NCI-H748 (cell line): Measurements from ENCODE around the gene MGAT4A.
A peak's percentile ranks its signal among the peaks of the same experiment; 100 is the strongest.
"Not testable (repeated sequence)": the region's sequence is repeated elsewhere in the genome, so short reads cannot be mapped to it uniquely, and the experiment has no call there.

ENCODE experiments used
- DNase-seq: peaks from one replicate; lab custom pipeline; 2025; ENCODE audit not compliant: unreplicated experiment; lab: John Stamatoyannopoulos, UW

MGAT4A gene

DNA sequence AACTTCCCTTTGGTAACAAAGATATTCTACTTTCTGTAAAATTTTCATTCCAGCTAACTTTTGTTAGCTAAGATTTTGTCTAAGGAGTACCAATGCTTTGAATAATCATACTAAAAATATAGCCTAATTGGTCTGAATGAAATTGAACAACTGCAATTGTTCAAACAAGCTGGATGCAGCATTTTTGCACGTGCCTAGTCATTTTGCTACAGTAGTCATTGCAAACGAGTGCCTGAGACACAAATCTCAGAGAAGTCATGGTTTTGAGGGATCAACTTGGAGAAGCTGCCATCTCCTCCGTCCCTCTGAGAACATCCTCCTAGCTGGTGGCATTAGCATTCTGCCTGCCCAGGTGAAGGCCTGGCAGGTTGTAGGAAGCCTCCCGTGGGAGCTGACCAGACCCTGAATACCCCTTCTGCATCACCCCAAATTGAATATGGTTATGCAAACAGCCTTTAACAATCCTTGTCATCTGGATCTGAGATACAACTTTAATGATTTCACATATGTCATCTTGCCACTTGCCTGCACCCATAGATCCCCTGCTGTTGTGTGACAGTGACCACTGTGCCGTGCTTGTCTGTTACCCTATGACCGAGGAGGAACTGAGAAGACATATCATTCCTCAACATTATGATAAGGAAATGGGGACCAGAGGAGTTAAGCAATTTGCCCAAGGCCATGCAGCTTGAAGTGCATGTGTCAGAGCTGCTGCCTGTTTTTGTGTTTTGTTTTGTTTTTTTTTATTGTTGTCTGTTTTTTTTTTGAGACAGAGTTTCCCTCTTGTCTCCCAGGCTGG, 29.1 kb upstream of the MGAT4A start:
- no peak for DNase-seq

DNA sequence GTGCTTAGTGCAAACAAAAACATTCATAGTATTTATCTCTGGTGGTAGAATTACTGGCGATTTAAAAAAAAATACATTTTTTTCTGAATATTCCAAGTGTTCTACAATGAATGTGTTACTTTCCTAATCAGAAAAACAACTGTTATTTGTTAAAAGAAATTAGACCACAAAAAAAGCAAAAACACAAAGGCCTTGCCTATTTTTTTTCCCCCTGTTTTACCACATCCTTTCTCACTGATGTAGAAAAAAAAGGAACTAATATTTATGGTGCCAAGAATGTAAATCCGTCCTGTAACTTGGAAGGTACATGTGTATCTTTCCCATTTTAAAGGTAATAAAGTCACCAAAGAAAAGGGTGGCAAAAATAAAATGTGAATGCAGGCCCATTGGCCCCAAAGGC, 28.4 kb upstream of the MGAT4A start:
- DNase-seq = no peak

DNA sequence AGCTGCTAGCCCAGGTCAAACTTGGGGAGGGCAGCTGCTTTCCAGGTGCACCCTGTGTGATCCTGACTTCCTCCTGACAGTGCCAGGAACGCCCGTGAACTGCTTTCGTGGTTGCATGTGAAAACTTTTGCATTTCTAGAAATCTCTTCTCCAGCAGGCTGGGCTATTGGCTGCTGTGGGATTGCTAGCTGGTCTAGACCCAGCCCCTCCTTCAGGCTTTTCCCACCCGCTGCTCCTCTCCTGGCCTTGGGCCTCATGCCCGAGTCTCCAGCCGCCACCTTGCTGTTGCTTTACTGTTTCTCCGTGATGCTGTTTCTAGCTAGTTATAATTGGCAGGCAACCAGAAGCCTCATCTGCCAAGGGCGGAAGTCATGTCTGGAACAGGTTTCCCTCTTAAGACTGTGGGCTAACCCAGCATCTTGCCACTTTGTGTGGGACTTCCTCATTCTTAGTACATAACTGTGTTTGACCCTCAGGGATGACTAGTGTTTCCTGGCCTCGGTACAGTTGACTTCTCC, 27.0 kb upstream of the MGAT4A start:
- no peak for DNase-seq

DNA sequence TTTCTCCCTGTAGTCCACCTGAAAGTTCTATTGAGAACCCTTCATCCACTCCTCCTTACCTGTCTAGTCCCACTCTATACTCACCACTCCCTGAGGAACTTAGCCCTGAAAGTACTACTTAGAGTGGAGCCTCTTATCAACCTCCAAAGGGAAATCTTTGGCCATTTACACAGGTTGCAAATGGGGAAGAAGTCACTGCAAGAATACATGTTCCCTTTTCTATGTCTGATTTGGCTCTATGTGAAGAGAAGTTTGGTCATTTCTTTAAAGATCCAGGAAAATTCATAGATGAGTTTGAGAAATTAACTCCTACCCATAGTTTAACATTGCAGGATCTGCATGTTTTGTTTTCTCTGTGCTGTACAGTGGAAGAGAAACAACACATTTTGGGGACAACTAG, 22.9 kb upstream of the MGAT4A start:
- DNase-seq = no peak

DNA sequence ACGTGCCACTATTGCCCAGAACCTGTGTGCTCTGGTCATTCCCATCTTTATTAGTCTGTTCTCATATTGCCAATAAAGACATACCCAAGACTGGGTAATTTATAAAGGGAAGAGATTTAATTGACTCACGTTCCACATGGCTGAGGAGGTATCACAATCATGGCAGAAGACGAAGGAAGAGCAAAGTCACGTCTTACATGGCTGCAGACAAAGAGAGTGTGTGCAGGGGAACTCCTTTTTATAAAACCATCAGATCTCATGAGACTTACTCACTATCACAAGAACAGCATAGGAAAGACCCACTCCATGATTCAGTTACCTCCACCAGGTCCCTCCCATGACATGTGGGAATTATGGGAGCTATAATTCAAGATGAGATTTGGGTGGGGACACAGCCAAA, 21.8 kb upstream of the MGAT4A start:
- DNase-seq = not testable (repeated sequence)

DNA sequence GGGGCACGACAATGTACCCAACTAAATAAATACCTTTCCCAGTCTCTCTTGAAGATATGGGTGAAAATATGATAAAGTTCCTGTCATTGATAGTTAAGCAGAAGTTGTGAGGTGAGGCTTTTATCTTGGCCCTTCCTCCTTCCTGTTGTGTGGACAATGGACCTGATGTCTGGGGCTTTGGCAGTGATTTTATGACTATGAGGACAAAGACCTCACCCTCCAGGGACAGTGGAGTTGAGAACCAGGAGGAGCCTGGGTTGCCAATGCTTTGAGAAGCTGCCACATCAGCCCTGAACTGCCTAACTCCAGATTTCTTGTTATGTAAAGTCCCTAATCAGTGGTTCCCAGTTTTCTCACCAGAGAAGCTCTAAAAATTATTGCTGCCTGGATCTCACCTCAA, 20.8 kb upstream of the MGAT4A start:
- no peak for DNase-seq

DNA sequence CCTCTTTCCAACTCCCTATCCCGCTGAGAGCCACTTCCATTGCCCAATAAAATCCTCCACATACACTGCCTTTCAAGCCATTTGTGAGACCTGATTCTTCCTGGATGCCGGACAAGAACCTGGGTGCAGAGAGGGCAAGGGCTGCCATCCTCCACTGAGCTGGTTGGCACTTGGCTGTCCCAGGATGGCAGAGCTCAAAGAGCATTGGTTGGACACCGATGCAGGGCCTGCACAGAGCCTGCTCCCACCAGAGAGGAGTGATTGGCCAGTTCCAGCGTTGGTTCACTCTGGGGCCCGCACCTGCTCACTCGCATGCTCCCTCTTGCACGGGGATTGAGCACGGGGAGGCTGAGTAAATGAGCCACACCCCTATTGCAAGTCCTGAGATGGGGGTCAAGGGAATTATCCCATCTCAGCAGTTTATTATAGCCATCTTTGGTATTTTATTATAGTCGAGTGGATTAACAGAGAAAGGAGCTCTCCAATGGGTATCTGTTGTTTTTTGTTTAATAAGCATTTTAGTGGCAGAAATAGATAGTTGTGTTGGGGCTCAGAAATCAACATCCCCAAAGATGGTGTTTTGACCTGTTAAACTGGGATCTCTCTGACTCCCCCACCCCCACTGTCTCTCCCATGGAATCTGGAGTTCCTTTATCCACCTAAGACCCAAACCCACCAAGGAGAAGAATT, 19.8 kb upstream of the MGAT4A start:
- DNase-seq = no peak

DNA sequence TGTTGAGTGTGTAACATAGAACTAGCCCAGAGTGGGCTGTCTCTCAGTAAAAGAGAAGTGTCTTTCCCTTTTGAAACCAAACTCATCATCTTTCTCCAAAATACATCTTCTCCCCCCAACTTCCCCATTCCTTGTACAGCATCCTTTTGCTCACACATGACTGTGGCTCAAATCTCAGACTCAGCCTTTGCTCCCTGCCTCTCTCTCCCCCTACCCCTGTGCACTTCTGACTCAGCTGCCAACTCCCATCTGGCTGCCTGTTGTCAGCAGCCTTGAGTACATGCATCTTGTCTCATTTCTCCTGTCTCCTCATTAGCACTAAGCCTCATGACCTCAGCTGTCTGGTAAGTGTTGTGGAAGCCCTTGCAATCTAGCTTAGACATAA, 18.1 kb upstream of the MGAT4A start:
- no peak for DNase-seq

DNA sequence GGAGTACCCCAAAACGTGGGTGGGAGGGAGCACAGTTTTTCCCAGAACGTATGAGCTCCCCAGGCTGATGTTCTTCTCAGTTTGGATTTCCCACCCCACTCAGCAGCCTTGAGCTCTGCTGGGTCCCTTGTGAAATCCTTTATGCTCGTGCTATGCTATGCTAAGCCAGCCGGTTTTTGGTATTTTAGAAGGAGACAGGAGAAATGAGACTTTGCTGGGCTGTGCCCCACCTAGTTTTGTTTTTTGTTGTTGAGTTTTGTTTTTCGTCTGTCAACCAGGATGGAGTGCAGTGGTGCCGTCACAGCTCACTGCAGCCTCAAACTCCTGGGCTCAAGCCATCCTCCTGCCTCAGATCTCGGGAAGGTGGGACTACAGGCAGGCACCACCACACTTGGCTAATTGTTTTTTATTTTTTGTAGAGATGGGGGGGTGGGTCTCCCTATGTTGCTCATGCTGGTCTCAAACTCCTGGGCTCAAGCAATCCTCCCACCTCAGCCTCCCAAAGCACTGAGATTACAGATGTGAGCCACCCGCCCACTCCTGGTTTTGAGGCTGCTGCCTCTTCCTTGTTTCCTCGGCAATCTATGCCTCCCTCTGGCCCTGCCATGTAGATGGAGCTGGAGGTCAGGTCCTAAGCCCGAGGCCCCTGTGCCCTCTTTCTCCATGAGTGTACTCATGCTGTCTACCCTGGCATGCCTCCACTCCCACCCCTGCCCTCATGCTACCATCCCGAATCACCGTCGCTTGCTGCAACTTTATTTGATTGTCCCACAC, 17.5 kb upstream of the MGAT4A start:
- DNase-seq = no peak

DNA sequence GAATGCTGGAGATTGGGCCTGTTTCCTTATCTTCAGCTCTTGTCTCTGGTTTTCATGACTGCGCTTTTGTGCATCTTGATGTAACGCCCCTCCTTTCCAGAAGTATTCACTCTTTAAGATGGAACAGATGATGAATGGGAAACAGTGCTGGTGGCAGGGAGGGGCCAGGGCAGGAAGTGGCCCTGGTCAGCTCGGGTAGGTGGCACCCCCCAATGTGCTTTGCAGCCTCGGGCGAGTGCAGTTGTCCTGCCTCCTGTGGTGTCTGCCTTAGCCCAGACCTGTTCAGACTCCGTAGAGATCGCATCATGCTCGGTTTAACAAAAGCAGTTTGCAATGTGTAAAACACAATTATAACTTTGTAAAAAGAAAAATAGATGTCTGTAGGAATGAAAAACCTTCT, 17.0 kb upstream of the MGAT4A start:
- DNase-seq = no peak

DNA sequence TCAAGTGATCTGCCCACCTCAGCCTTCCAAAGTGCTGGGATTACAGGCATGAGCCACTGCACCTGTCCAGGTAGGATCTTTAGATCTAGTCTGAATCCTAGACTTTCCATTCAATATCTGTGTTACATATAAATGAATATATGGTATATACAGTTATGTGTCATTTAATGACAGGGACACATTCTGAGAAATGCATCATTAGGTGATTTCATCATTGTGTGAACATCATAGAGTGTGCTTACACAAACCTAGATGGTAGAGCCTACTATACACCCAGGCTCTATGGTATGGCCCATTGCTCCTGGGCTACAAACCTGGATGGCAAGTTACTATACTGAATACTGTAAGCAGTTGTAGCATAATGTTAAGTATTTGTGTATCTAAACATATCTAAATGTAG, 15.5 kb upstream of the MGAT4A start:
- DNase-seq = no peak

DNA sequence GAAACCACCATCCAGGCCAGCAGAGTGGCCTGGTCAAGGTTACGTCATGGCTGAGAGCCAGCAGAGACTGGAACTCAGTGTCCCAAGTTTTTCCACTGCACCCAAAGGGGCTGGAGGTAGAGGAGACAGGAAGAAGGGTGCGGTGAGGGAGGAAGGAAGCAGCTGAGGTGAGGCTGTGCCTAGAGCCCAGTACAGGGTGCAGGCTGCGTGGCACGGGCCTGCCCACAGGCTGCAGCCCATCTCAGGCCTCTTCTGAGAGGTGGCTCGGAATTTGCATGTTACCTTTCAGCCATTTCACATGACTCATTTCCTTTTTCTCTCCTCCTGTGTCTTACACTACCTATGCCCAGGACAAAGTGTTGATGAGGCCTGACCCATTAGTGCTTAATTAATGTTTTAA, 13.7 kb upstream of the MGAT4A start:
- DNase-seq = no peak

DNA sequence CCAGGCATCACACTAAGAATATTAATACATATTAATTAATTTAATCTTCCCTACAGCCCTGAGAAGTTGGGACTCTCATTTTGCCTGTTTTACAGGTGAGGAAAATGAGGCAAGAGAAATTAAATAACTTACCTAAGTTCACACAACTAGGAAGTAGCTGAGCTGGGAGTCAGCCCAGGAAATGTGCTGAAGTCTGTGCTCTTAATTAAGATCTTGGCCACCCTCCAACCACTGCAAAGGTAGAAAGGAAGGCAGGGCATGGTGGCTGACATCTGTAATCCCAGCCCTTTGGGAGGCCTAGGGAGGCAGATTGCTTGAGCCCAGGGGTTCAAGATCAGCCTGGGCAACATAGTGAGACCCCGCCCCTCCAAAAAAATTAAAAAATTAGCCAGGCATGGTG, 12.9 kb upstream of the MGAT4A start:
- no peak for DNase-seq

DNA sequence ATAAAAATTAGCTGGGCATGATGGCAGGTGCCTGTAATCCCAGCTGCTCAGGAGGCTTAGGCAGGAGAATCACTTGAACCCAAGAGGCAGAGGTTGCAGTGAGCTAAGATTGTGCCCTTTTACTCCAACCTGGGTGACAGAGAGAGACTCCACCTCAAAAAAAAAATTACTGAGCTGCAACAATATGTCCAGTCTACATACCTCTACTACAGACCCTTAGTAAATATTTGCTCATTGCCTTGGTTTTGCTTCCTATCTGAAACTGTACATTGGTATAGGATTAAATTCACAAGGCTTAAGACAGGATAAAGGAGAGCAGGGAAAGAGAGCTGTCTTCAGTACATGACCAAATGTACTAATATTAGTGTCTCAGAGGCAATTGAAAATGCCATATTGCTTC, 8.1 kb upstream of the MGAT4A start:
- no peak for DNase-seq

DNA sequence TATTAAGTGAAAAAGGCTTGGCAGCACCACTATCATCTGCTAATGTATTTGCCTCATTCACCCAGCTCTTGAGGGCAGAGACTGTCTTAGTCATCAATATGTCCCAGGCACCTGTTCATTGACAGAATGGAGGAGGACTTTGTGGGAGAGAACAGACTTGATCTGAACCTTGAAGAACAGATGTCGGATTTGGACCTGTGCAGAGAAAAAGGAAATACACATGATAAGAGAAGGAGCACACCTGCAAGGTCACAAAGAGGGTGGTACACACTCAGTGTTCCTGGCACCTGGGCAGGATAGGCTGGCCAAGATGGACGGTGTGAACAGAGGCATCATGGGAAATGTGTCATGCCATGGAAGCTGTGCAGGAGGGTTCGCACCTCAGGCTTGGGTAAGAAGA, 7.4 kb upstream of the MGAT4A start:
- no peak for DNase-seq

DNA sequence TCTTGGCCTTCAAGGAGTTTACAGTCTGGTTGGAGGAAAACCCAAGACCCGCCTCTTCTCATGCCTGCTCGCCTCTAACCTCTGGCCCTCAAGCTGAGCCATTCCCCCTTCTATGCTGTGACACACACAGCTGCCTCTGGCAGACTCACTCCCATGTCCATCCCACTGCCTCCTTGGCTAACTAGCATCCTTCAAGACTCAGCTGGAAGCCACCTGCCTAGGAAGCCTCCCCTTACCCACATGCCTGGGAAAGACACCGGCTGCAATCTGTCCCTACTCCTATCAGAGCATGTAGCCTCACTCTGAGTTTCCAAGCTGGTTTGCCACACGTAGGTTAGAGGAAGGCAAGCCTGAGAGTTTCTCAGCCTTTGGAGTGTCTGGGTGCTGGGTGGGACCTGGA, 6.9 kb upstream of the MGAT4A start:
- DNase-seq = no peak

DNA sequence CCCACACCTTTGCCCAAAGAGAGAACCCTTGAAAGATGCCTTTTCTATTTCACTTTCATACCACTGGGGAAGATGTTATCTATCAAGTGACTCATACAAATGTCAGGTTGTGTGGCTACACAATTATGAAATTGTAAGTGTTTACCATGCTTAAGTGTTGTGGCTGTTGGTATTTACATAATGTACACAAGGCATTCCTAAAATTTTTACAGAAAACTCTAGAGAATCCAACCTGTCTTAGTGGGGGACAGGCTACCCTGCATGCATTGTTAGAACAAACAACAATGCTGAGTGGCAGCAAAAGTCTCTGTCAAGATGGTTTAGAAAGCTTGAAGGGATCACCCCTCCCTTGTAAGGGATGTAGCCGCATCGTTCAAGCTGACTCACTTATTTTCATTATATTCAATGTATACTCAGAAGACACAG, 5.5 kb upstream of the MGAT4A start:
- no peak for DNase-seq

DNA sequence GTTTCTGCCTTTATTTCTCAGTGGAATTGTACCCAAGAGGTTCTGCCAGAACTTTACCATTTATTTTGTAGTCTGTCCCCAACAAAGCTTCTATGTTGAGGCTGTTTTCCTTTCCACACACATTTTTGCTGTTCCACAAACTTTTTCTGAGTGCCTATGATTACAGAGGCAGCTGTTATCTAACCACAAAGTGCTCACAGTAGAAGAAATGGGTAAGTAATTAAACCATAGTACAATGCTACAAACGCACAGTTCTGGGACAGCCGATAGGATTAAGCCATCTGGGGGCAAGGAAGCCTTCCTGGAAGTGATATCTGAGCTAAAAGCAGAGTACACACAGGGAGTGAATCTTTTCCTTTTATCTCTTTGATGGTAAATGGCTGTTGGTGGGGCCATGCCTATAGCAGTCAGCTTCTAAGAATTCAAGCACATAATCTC, 3.9 kb upstream of the MGAT4A start:
- no peak for DNase-seq

DNA sequence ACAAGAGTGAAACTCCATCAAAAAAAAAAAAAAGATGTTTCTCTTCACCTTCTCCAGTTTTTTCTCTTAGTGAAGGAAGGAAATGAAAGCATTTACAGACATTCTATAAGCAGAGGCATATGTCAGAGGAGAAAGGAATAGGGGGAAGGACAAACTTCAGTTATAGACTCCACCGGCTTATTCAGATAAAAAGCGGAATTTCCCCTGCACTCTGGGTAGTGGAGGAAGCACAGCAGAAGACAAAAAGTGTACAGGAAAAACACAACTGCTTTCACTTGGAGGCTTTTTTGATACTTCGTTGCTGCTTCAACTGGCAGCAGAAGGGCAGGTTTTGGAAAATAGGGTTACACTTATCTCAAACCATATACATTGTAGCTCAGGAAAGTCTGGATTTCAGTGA, 3.2 kb upstream of the MGAT4A start:
- no peak for DNase-seq

DNA sequence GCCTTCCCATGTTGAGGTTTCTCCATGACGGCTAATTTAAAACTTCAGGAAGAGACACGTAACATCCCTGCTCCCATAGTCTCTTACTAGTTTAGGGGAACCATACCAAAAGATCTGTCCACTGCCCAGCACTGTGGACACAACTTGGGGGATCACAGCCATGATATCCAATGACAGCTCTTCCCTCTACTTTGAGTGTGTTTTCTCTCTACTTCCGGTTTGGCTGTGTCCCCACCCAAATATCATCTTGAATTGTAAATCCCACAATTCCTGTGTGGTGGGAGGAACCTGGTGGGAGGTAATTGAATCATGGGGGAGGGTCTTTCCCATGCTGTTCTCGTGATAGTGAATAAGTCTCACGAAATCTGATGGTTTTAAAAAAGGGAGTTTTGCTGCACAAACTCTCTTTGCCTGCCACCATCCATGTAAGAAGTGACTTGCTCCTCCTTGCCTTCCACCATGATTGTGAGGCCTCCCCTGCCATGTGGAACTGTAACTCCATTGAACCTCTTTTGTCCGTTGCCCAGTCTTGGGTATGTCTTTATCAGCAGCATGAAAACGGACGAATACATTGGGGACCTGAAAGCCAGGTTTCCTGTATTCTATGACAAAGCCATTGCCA, 1.6 kb upstream of the MGAT4A start:
- DNase-seq = no peak

DNA sequence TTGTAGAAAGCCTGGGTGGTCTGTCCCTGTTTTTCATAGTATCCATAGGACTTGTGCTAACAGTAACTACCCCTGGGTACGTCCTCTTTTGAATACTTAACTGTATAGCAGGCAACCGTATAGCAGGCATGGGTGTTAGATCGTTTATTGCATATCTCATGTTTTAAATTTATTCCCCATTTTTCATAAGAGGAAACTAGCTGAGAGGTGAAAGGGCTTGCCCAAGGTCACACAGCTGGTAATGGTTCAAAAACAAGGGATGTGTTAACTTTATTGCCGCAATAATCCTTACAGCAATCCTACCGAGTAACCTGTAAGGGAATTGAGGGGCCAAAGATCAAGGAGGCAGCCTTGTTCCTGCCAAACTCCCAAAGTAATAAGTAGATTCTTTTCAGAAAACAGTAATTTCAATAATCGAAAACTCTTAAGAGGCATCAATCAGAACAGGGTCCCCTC, 990 bp upstream of the MGAT4A start:
- peak; percentile 23 for DNase-seq
